Fibroblast of lung (primary cell): ENCODE measurements around the gene HOXD4. TPM values are rescaled to one million over a fixed set of nuclear protein-coding genes. Genes with fewer than 3 reads are reported as not detected.

Source experiments
- DNase-seq, 2 donors: peaks; one replicate each; pipeline versions ENCODE4 v3.0.0 to v3.0.0-alpha.2; 2010; ENCODE audit warnings: low read depth in 2 of 2
- H2AFZ ChIP-seq: 2 replicates; pipeline ENCODE4 v1.5.1; 2012; ENCODE audit warnings: low read length, control low read depth, inconsistent platforms
- H3K27ac ChIP-seq: 2 replicates; pipeline ENCODE4 v1.5.1; 2011; ENCODE audit warnings: low read length, control low read depth; ENCODE audit not compliant: insufficient read depth
- H3K27me3 ChIP-seq: 2 replicates; pipeline ENCODE4 v1.5.1; 2011; ENCODE audit warnings: mild to moderate bottlenecking, low read length; ENCODE audit not compliant: control insufficient read depth, insufficient read depth
- H3K36me3 ChIP-seq: 2 replicates; pipeline ENCODE4 v1.5.1; 2011; ENCODE audit warnings: low read length; ENCODE audit not compliant: control insufficient read depth, insufficient read depth
- H3K4me1 ChIP-seq: 2 replicates; pipeline ENCODE4 v1.5.1; 2011; ENCODE audit warnings: low read length; ENCODE audit not compliant: control insufficient read depth, insufficient read depth; ENCODE audit errors: extremely low read depth
- H3K4me2 ChIP-seq: 2 replicates; pipeline ENCODE4 v1.5.1; 2011; ENCODE audit warnings: low read length, control low read depth; ENCODE audit not compliant: insufficient read depth; ENCODE audit errors: extremely low read depth
- H3K4me3 ChIP-seq, 4 experiments: fragments of 200-600 bp in 1 of 4; sonication (generic) in 1 of 4; replicated peaks in 1 of 4; 2 replicates each; pipeline ENCODE4 v1.5.1; 2011 to 2016; ENCODE audit warnings: low read length in 4 of 4, low read depth in 3 of 4, mild to moderate bottlenecking in 3 of 4, control low read depth in 2 of 4, inconsistent platforms in 1 of 4, mixed read lengths in 1 of 4; ENCODE audit not compliant: insufficient read depth in 1 of 4; ENCODE audit errors: control extremely low read depth in 1 of 4
- H3K79me2 ChIP-seq: 2 replicates; pipeline ENCODE4 v1.5.1; 2012; ENCODE audit warnings: mild to moderate bottlenecking, low read length, inconsistent platforms; ENCODE audit not compliant: control insufficient read depth, insufficient read depth
- H3K9ac ChIP-seq: 2 replicates; pipeline ENCODE4 v1.5.1; 2011; ENCODE audit warnings: mild to moderate bottlenecking, low read length, control low read depth; ENCODE audit not compliant: insufficient read depth
- H3K9me3 ChIP-seq: 2 replicates; pipeline ENCODE4 v1.5.1; 2012; ENCODE audit warnings: low read depth, low read length; ENCODE audit not compliant: control insufficient read depth, insufficient read depth
- H4K20me1 ChIP-seq: 2 replicates; pipeline ENCODE4 v1.5.1; 2011; ENCODE audit warnings: low read length; ENCODE audit not compliant: control insufficient read depth, insufficient read depth; ENCODE audit errors: extremely low read depth
- EZH2 ChIP-seq: IDR thresholded peaks from 2 replicates; pipeline ENCODE4 v1.5.1; 2012; ENCODE audit warnings: low read length, control low read depth, mild to moderate bottlenecking; ENCODE audit errors: missing control alignments
- polyA minus RNA-seq: library from RNA; depleted of rRNA, polyadenylated mRNA; stranded (reverse); fragments of >200 nt; gene quantifications from 2 replicates; pipeline ENCODE4 v1.2.3, GENCODE V29; 2011; ENCODE audit warnings: low replicate concordance
- polyA plus RNA-seq, 2 donors: library from polyadenylated mRNA; depleted of rRNA in 1 of 2; stranded (reverse) in 1 of 2; unstranded in 1 of 2; fragments of >200 nt; gene quantifications; 2 replicates each; pipeline ENCODE4 v1.2.1, GENCODE V29; 2011 to 2012; ENCODE audit warnings: missing spikeins in 1 of 2
- total RNA-seq: library from RNA; depleted of rRNA; stranded (reverse); fragments of >200 nt; gene quantifications from 2 replicates; pipeline ENCODE4 v1.2.1, GENCODE V29; 2014
- TF ChIP-seq, protein P1 (sequence below), 2 donors: IDR thresholded peaks in 1 of 2; conservative IDR thresholded peaks in 1 of 2; 1 replicate in 1 of 2; 2 replicates in 1 of 2; pipeline ENCODE4 v1.5.1; 2011 to 2012; ENCODE audit warnings: low read length in 2 of 2, control low read depth in 1 of 2, inconsistent platforms in 1 of 2, low read depth in 1 of 2, mild to moderate bottlenecking in 1 of 2

Gene HOXD4
- not detected in 2 replicates for total RNA-seq
- not detected in 2 replicates for polyA plus RNA-seq
- not detected in 2 replicates for polyA plus RNA-seq (2012)
- not detected in 2 replicates for polyA minus RNA-seq

DNA sequence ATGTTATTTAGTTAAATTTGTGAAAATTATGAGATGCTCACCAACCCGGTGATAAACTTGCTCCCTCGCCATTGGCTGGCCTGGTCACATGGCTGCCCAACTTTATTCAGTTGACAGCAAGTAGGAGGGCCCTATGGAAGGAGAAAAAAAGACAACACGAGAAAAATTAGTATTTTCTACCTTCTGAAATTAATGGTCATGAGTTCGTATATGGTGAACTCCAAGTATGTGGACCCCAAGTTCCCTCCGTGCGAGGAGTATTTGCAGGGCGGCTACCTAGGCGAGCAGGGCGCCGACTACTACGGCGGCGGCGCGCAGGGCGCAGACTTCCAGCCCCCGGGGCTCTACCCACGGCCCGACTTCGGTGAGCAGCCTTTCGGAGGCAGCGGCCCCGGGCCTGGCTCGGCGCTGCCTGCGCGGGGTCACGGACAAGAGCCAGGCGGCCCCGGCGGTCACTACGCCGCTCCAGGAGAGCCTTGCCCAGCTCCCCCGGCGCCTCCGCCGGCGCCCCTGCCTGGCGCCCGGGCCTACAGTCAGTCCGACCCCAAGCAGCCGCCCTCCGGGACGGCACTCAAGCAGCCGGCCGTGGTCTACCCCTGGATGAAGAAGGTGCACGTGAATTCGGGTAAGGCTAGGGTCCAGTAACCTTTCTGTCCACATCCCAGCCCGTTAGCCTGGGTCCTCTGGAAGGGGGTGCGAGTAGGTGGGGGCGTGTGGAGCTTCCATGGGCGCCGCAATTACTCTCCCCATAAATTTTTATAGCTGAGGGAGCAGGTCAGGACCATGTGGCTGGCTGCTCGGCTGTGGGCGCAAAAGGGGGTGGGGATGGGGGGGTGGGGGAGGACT, at the start of gene HOXD4:
Gene HOXD4 (plus strand): TSS at position 109 of the 846 bp plus-strand sequence. CDS start 84 bp downstream, at position 193.
- Histone ChIP-seq H3K36me3 (no peaks in the 10 kb centered on the region), H4K20me1 (no peaks in the 10 kb centered on the region), H3K9ac (no peak within 1 kb of the TSS), H3K27ac (no peak within 1 kb of the TSS), H3K4me3 (no peak within 1 kb of the TSS), H3K79me2 (no peaks in the 10 kb centered on the region), H3K4me1 (no peaks in the 10 kb centered on the region), H2AFZ (no peak within 1 kb of the TSS), H3K27me3 (peaks cover 75% of the 10 kb centered on the region), H3K9me3 (no peaks in the 10 kb centered on the region), H3K4me2 (no peak within 1 kb of the TSS)
- peak; percentile 89 for TF ChIP-seq EZH2
- TF ChIP-seq, protein P1, sequence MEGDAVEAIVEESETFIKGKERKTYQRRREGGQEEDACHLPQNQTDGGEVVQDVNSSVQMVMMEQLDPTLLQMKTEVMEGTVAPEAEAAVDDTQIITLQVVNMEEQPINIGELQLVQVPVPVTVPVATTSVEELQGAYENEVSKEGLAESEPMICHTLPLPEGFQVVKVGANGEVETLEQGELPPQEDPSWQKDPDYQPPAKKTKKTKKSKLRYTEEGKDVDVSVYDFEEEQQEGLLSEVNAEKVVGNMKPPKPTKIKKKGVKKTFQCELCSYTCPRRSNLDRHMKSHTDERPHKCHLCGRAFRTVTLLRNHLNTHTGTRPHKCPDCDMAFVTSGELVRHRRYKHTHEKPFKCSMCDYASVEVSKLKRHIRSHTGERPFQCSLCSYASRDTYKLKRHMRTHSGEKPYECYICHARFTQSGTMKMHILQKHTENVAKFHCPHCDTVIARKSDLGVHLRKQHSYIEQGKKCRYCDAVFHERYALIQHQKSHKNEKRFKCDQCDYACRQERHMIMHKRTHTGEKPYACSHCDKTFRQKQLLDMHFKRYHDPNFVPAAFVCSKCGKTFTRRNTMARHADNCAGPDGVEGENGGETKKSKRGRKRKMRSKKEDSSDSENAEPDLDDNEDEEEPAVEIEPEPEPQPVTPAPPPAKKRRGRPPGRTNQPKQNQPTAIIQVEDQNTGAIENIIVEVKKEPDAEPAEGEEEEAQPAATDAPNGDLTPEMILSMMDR (conservative IDR thresholded peaks at IDR 0.05 in 1 of 2, IDR thresholded peaks at IDR 0.05 in 1 of 2; ENCODE audit: low read depth in 1 of 2, low read length in 2 of 2), result no peak
- peak in 1 of 2 donors; percentile 66 for DNase-seq

DNA sequence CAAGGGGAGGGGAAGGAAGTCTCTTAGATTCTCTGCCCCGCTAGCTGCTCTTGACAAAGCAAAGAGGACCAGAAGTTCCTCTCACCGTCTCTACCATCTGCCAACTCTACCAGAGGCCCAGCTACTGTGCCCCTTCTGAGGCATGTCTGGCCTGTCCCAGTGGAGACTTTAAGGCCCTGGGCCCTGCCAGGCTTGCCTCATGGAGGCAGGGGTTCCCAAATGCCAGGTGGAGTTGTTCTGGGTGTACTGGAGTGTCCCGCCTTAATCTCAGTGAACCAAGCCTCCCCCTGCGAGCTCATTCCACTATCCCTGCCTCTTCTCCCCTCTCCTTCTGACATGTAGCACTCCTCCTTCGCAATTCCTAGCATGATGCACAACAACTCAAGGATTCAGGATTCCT, 49.5 kb upstream of the HOXD4 start:
- Histone ChIP-seq H3K9me3 (no peaks in the 10 kb centered on the region), H3K4me1 (no peaks in the 10 kb centered on the region), H3K27me3 (peaks cover 89% of the 10 kb centered on the region), H3K4me2 (no peak overlapping the region), H3K9ac (no peak overlapping the region), H3K27ac (no peak overlapping the region), H3K36me3 (no peaks in the 10 kb centered on the region), H3K79me2 (no peaks in the 10 kb centered on the region), H3K4me3 (no peak overlapping the region), H2AFZ (no peak overlapping the region), H4K20me1 (no peaks in the 10 kb centered on the region)
- TF ChIP-seq, protein P1 (conservative IDR thresholded peaks at IDR 0.05 in 1 of 2, IDR thresholded peaks at IDR 0.05 in 1 of 2; ENCODE audit: low read depth in 1 of 2, low read length in 2 of 2), result no peak
- TF ChIP-seq EZH2, result no peak
- no peak for DNase-seq

DNA sequence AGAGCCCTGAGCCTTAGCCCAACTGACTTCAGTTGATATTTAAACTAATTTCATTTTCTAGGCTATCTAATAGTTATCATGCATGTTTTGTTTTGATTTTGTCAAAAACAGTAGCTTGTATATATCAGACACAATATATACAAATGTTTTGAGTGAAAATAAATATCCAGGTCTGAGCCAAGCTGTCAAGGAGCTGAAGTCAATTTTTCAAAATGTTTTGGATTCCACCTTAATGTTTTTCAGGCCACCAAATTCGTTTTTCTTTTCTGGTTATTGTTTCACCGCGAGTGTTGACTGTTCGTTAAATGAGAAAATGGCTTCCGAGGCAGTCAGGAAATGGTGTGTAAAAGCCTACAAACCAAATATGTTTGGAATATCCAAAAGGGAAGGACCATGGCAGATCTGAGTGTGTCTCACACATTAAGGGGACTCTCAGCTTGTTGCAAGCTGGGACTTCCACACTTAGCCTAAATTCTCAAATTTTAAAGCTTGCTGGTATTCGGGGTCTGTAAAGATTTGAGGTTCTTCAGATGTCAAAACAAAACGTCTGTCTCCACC, 49.0 kb upstream of the HOXD4 start:
- H4K20me1 ChIP-seq, result no peaks in the 10 kb centered on the region
- H3K4me2 ChIP-seq, result no peak overlapping the region
- H3K9me3 ChIP-seq, result no peaks in the 10 kb centered on the region
- no peak overlapping the region for H3K9ac ChIP-seq
- TF ChIP-seq, protein P1 (conservative IDR thresholded peaks at IDR 0.05 in 1 of 2, IDR thresholded peaks at IDR 0.05 in 1 of 2; ENCODE audit: low read depth in 1 of 2, low read length in 2 of 2), result no peak
- no peak for TF ChIP-seq EZH2
- H3K27ac ChIP-seq, result no peak overlapping the region
- no peak for DNase-seq
- H3K36me3 ChIP-seq, result no peaks in the 10 kb centered on the region
- H3K79me2 ChIP-seq, result no peaks in the 10 kb centered on the region
- H3K27me3 ChIP-seq, result peaks cover 88% of the 10 kb centered on the region
- no peak overlapping the region for H3K4me3 ChIP-seq
- no peak overlapping the region for H2AFZ ChIP-seq
- no peaks in the 10 kb centered on the region for H3K4me1 ChIP-seq
